GM18870 (cell line): Measurements from ENCODE around the gene ZNF746.

Experiments
- ATAC-seq: cut with Tn5 transposase; IDR thresholded peaks from one replicate; pipeline ENCODE4 v1.9.1; 2021; ENCODE audit warnings: moderate library complexity; ENCODE audit not compliant: unreplicated experiment

ZNF746 gene

DNA sequence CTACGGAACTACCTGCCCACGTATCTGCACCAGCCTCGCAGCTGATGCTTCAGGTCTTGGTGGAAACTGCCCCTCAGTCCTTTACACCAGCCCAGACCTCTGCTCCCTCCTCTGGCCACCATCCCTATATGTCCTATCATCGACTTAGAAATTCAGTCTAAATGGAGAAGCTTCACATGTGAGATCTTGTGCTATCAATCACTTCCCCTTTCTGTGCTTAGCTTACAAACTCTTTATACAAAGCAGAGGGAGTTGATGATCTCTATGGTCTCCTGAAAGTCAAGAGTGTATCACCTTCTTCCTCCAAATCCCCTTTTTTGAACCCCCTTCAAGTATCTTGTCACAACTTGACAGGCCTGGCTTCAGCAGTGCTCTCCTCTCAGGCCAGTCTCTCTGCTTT is 67.4 kb downstream of the ZNF746 start:
- ATAC-seq, result no peak

DNA sequence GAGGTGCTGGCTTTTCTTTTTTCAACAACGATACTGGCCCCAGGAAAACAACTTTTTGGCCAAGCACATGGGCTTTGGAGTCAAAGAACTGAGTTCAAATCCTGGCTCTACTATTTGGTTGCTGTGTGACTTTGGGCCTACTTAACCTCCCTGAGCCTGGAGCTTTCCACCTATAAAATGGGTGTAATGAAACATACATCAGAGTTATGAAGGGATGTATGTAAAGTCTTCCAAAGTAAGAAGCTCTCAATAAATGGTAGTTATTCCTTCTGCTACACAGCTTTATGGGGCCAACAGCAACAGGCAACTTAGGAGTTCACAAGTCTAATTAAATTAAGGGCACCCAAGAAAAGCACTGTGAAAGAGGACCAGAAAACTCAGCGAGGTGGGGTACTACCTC is 69.7 kb downstream of the ZNF746 start:
- no peak for ATAC-seq

DNA sequence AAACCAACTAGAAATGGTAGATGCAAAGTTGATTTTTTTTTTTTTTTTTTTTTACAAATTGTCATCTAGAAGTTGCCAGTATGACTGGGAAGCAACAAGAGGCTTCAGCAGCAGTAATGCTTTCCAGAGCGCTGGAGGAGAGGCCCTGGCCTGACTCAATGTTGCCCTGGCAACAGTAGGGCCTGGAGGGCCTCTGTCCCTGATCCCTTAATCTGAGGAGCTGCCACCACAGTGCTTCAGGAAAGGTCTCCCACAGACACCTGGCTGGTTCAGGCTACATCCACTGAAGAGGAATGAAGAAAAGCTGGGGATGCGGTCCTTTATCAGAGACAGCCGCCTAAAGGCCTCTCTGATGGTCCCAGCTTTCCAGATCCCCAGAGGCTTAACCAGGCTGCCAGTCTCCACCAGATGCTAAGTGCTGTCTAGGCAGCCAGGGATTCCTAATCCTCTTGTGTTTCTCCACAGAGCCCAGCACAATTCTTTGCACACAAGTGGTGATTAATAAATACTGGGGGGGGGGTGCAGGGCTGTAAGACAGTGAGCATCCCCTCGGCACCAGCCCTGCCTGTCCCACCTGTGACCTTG is 70.4 kb downstream of the ZNF746 start:
- ATAC-seq, result no peak

DNA sequence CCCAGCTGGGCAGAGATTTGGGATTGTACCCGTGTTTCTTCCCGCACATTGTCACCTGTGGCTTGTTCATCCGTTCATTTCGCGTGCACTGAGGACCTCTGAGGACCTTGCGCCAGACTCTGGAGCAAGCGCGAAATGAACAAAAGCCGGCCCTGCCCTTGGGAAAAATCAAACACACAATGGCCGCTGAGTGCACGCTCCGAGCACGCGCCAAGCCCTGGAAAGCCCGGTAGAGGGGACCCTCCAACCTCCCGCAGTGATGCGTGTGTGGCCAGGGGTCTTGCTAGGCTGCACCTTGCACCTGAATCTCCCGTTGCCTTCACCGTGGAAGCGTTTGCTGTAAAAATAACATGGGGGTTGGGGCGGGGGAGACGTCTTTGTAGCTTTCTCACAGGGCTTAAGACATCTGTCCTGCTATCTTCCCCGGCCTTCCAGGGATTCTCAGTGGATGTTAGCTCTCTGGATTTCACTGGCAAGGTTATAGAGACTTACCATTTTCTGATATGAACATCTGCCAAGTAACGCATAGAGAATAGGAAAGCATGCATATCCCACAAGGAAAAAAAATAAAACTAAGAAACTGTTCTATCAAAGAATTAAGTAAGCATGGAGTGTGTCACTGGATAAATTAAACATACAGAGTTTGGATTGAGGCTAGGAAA is 74.0 kb downstream of the ZNF746 start:
- ATAC-seq, result no peak

DNA sequence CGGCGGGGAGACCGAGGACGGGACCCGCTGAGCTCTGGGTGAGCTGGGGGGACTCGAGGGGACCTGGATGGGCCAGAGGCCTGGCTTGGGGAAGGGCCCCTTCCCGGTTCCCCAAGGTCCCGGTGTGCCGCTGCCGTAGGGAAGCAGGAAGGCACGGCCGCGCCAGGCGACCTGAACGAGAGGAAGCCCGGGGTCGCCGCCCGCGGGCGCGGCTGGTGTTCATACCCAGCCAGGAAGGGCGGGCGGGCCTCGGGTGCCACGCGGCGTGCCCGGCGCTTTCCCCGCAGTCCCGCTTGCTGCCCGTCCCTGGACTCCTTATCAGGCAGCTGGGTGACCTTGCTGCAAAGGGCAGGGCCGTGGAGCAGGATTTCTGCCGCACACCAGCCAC is 74.7 kb downstream of the ZNF746 start:
- peak; percentile 6 for ATAC-seq
